Thyroid gland (tissue), 4 donors: Measurements from ENCODE around the gene GRAMD1B.

Experiments
- CTCF ChIP-seq, 6 experiments: fragments of 200-600 bp in 3 of 6; fragments of 450-650 bp in 3 of 6; sonication (generic) in 3 of 6; IDR thresholded peaks; one replicate each; pipeline ENCODE4 v1.5.1; 2016 to 2019; ENCODE audit warnings: antibody characterized with exemption in 6 of 6, mild to moderate bottlenecking in 2 of 6, inconsistent platforms in 1 of 6, moderate library complexity in 1 of 6
- POLR2A ChIP-seq, 2 donors: fragments of 450-650 bp; IDR thresholded peaks; one replicate each; pipeline ENCODE4 v1.6.1; 2017; ENCODE audit warnings: antibody characterized with exemption in 2 of 2, mild to moderate bottlenecking in 2 of 2, moderate library complexity in 1 of 2

GRCh38 chr11:123511037-123511870, 81.2 kb downstream of the GRAMD1B start:
- TF ChIP-seq CTCF (IDR thresholded peaks at IDR 0.05) (peak; percentile 66 to 92 (median 86)), POLR2A (IDR thresholded peaks at IDR 0.05) (no peak)
